AG08396 (cell line): ENCODE data around the gene GNAI3.

ENCODE experiments used
- DNase-seq: peaks from one replicate; pipeline ENCODE4 v3.0.0; 2012; ENCODE audit warnings: low spot score, mixed read lengths

The GNAI3 gene

DNA sequence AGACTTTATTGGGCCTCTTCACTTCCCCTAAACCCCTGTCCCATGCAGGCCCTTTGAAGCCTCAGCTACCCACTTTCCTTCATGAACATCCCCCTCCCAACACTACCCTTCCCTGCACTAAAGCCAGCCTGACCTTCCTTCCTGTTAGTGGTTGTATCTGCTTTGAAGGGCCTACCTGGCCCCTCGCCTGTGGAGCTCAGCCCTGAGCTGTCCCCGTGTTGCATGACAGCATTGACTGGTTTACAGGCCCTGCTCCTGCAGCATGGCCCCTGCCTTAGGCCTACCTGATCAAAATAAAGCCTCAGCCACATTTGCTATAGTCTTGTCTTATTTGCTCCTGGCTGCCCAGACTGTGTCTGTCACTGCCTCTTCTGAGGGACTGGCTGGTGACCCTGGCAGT, 113.0 kb downstream of the GNAI3 start:
- no peak for DNase-seq

DNA sequence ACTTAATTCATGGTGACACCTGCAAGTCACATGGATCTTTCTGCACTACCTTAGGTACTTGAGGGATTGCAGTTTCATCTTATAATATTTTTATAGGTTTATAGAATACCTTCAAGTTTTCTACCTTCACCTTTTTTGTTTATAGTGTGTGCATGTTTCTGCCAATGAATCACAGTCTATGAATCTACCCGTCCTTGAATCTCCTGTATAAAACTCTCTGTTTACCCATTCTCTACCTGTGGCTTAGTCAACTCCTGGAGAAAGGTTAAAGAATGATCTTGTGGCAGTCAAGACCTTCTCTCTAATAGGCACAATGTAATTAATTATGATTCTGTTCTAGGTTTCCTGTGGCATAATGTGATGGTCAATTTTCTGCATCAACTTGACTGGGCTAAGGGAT, 116.3 kb downstream of the GNAI3 start:
- DNase-seq, result no peak

DNA sequence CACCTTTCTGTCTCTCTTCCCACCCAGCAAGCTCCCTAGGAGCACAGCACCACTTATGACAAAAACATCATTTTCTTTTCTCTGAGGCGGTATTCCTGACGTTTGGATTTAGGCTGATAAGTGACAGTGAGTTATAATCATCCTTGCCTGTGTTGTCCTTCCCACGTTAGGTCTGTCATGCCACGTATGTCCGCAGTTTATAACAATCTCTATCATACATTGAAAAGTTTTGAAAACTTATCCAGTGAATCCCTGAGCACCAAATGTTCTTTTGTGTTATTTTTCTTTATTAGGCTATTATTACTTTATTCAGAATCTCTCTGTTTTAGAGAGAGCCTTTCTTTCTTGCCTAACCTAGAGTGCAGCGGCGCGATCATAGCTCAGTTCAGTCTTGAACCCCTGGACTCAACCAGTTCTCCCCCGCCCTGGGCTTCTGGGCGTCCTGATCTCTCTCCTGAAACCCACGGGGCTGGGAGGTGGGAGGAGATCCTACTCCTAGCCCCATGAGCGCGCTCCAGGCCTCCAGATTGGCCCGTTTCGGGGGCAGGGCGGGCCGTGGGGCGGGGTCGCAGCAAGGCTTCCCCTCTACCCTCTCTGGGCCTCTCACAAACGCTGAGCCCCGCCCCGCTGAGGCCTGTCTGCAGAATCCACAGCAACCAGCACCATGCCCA, 119.2 kb downstream of the GNAI3 start, which contains the start of gene GSTM2:
Gene GSTM2 (plus strand): TSS at position 606 of the 671 bp plus-strand sequence. CDS start 59 bp downstream, at position 665.
- peak; percentile 93 for DNase-seq
